ENCODE data around the gene EFHC1. TPM values are rescaled to one million over a fixed set of nuclear protein-coding genes. Genes with fewer than 3 reads are reported as not detected.
A peak's percentile ranks its signal among the peaks of the same experiment; 100 is the strongest.

EFHC1 gene
- total RNA-seq, 2 donors from 2014 or later = 3.4 to 4.1 TPM

DNA sequence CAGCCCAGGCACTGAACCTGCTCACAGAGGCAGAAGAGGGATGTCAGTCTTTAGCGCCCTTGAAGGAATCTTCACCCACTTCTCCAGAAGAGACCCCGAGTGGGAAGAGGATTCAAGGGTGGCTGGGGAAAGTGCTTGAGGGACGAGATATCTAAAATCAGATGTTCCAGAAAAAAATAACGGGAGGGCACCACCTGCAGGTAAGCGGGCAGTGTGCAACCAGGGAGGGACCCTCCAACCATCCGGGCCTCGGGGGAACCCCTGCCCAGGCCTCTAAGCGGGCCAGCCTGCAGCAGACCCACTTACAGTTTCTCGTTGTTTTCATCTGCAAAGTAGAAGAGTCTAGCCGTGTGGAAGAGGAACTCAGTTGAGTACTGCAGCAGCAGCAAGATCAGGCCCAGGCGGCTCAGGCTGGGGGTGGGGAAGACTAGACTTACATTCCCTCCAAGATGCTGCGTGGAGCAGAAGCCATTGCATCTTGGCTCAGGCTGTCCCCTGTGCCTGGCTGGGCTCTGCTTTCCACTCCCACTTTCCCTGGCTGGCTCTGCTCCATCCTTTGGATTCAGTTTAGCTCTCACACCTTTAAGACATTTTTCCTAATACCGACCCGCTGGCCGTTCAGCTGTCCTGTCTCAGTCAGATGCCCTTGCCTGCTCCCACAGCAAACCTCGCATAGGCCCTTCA, 85.7 kb downstream of the EFHC1 start:
- no peak for DNase-seq (ENCODE audit: low spot score)
- no peak overlapping the region for H3K27ac ChIP-seq

DNA sequence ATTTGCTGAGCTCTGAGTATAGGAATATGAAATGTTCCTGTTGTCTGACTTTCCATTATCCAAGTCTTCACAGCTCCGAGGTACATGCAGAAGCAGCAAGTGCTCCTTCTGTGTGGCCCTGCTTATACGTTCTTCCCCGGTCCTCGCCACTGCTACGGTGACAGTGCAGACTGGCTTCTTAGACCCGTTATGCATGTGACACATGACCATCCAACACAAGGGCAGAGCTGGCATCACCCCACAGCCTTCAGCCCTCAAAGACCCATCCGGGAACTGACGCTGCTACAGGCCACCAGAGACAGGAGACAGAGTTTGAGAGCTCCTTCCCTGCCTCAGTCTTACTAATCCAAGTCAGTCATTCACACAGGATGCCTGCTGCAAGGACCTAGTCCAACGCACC, 86.3 kb downstream of the EFHC1 start:
- Histone ChIP-seq H3K9me3 (no peaks in the 10 kb centered on the region), H3K27me3 (no peaks in the 10 kb centered on the region), H3K36me3 (peaks cover 47% of the 10 kb centered on the region), H3K4me3 (no peak overlapping the region), H3K4me1 (peaks cover 0 to 66% of the 10 kb centered on the region in 2 donors), H3K27ac (no peak overlapping the region)
- DNase-seq (ENCODE audit: low spot score) = no peak
- TF ChIP-seq, protein P1, sequence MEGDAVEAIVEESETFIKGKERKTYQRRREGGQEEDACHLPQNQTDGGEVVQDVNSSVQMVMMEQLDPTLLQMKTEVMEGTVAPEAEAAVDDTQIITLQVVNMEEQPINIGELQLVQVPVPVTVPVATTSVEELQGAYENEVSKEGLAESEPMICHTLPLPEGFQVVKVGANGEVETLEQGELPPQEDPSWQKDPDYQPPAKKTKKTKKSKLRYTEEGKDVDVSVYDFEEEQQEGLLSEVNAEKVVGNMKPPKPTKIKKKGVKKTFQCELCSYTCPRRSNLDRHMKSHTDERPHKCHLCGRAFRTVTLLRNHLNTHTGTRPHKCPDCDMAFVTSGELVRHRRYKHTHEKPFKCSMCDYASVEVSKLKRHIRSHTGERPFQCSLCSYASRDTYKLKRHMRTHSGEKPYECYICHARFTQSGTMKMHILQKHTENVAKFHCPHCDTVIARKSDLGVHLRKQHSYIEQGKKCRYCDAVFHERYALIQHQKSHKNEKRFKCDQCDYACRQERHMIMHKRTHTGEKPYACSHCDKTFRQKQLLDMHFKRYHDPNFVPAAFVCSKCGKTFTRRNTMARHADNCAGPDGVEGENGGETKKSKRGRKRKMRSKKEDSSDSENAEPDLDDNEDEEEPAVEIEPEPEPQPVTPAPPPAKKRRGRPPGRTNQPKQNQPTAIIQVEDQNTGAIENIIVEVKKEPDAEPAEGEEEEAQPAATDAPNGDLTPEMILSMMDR (IDR thresholded peaks at IDR 0.05) = no peak

More for the DNA sequence above, 85.7 kb downstream of the EFHC1 start:
- peaks cover 0 to 63% of the 10 kb centered on the region in 2 donors for H3K4me1 ChIP-seq
- TF ChIP-seq, protein P1 (IDR thresholded peaks at IDR 0.05) = no peak
- H3K9me3 ChIP-seq = no peaks in the 10 kb centered on the region
- no peak overlapping the region for H3K4me3 ChIP-seq
- no peaks in the 10 kb centered on the region for H3K27me3 ChIP-seq
- H3K36me3 ChIP-seq = peaks cover 47% of the 10 kb centered on the region

DNA sequence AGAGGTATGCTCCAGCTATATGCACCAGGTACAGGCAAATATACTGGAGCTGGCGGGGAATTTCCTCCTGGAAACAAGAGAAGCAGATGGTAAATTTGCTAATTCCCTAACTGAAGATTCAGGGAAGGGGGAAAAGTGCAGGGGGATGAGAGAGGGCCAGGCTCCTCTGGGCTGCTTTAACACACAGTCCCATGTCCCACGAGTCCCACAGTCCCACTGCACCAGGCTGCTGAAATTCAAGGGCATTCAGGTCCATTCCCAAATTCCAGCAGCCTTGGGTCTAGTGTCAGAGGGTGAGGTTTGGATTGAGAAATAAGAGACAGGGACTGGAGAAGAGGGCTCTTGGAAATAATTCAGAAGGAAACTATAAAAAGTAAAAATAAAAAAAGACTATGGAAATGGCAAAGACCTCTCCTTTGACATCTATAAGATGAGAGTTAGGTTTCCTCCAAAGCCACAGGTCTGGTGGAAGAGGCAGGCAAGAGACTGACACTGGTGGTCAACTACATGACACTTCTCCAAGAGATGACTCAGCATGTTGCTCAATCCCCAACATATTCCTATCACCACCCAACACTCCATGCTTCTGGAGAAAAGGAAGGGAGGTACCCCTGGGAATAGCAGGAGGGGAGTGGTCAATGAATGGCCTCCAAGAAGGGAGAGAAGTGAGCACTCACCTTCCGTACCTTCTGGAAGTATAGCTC, 87.6 kb downstream of the EFHC1 start:
- TF ChIP-seq, protein P1 (IDR thresholded peaks at IDR 0.05) = no peak
- peak; percentile 57 for DNase-seq (ENCODE audit: low spot score)
- no peaks in the 10 kb centered on the region for H3K9me3 ChIP-seq
- no peaks in the 10 kb centered on the region for H3K27me3 ChIP-seq
- peaks cover 47% of the 10 kb centered on the region for H3K36me3 ChIP-seq
- no peak overlapping the region for H3K4me3 ChIP-seq
- no peak overlapping the region for H3K27ac ChIP-seq
- peaks cover 0 to 78% of the 10 kb centered on the region in 2 donors for H3K4me1 ChIP-seq

DNA sequence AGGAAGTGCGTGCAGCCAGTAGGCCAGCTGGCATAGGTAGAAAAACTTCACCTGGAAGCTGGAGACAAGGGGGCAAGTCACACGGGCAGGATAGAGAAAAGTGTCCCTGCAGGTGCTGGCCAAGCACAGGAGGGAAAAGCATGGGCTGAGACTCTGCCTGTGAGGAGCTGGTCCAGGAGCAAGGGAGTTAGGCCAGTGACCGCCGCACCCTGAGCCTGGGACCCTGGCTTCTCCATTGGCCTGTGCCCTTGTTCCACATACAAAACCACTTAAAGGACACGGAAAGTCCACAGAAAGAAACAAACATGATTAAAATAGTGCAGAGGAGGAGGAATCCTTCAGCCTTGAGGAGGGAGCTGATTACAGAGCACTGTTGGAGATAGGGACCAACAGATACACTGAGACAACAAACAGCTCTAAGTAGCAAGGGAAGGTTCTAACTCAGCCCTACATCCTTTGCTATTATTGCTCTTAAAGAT, 88.2 kb downstream of the EFHC1 start:
- Histone ChIP-seq H3K9me3 (no peaks in the 10 kb centered on the region), H3K27ac (no peak overlapping the region), H3K27me3 (no peaks in the 10 kb centered on the region), H3K4me3 (no peak overlapping the region), H3K4me1 (peaks cover 0 to 78% of the 10 kb centered on the region in 2 donors), H3K36me3 (peaks cover 47% of the 10 kb centered on the region)
- peak; percentile 57 for DNase-seq (ENCODE audit: low spot score)
- TF ChIP-seq, protein P1 (IDR thresholded peaks at IDR 0.05) = no peak

DNA sequence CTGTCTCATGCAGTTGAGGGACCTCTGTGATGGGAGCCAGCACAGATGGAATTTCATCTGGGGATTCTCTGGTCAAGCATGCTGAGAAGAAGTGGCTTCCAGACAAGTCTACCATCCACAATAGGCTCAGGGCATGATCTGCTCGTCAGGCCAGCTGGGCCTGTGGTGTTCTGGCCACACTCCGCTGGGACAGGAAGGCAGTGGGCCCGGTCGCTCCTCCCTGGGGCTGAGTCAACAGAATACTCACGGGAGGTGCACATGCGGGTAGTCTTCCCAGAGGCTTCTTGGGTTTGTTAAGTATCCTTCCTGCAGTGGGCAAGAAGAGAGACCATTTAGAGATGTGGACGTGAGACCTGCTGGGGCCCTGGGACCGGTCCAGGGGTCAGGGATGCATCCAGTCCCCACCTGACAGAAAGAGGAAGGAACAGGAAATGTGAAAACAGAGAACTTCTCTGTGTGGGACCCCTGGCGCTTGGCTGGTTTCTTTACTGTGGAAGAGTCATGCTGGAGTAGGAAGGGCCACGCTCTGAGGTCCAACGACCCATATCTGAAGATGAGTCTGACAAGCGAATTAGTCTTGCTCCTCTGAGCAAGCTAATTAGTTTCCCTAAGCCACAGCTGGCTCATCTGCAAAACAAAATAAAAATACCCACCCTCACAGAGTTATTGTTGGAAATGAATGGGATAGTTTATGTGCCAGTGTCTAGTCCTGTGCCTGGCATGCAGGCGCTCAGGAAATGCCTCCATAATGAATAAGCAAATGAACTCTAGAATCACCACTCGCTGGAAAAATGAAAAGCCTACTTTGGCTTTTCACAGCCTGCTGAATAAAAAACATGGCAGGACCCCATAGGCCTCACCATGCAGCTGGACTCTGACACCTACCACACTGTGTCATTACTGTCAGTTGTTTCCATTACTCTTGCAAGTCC, 89.4 kb downstream of the EFHC1 start:
- DNase-seq (ENCODE audit: low spot score) = peak; percentile 44
- H3K27ac ChIP-seq = no peak overlapping the region
- TF ChIP-seq, protein P1 (IDR thresholded peaks at IDR 0.05) = no peak
- peaks cover 0 to 78% of the 10 kb centered on the region in 2 donors for H3K4me1 ChIP-seq
- no peak overlapping the region for H3K4me3 ChIP-seq
- H3K9me3 ChIP-seq = no peaks in the 10 kb centered on the region
- peaks cover 47% of the 10 kb centered on the region for H3K36me3 ChIP-seq
- no peaks in the 10 kb centered on the region for H3K27me3 ChIP-seq

Measured in right atrium auricular region (tissue), 2 donors.